SU-DHL-6 (cell line): ENCODE data around the gene NCF1.
"Not testable (repeated sequence)": the region's sequence is repeated elsewhere in the genome, so short reads cannot be mapped to it uniquely, and the experiment has no call there.

Experiments
- H2AFZ ChIP-seq: fragments of 200-600 bp; sonication (generic); 2 replicates; pipeline ENCODE4 v1.6.1; 2014; ENCODE audit warnings: low read depth, mild to moderate bottlenecking, moderate library complexity, mixed read lengths, antibody characterized with exemption, low read length; ENCODE audit not compliant: severe bottlenecking
- H3F3A ChIP-seq: fragments of 200-600 bp; shearing (Covaris generic); 2 replicates; pipeline ENCODE4 v1.6.0; 2016; ENCODE audit warnings: antibody characterized with exemption, mild to moderate bottlenecking; ENCODE audit not compliant: insufficient read depth
- H3K27ac ChIP-seq: fragments of 200-600 bp; sonication (generic); 2 replicates; pipeline ENCODE4 v1.5.1; 2016; ENCODE audit warnings: low read depth, mild to moderate bottlenecking, low read length, moderate library complexity, mixed read lengths
- H3K27me3 ChIP-seq: fragments of 200-600 bp; sonication (generic), shearing (Covaris generic); 2 replicates; pipeline ENCODE4 v1.6.0; 2014; ENCODE audit warnings: mild to moderate bottlenecking, low read length
- H3K36me3 ChIP-seq: fragments of 200-600 bp; sonication (generic); 2 replicates; pipeline ENCODE4 v1.6.1; 2014; ENCODE audit warnings: mild to moderate bottlenecking, low read length, mixed read lengths
- H3K4me2 ChIP-seq: fragments of 300-600, 200-600 bp; shearing (Covaris generic), sonication (generic); 2 replicates; pipeline ENCODE4 v1.6.0; 2014; ENCODE audit warnings: low read length, low read depth, mild to moderate bottlenecking; ENCODE audit not compliant: poor library complexity, severe bottlenecking
- H3K4me3 ChIP-seq: fragments of 200-600 bp; sonication (generic); 2 replicates; pipeline ENCODE4 v1.5.1; 2014; ENCODE audit warnings: antibody characterized with exemption, low read length, mild to moderate bottlenecking, mixed read lengths; ENCODE audit not compliant: insufficient read depth, poor library complexity, severe bottlenecking
- H3K79me2 ChIP-seq: fragments of 200-600 bp; sonication (generic); 2 replicates; pipeline ENCODE4 v1.6.1; 2014; ENCODE audit warnings: mild to moderate bottlenecking, low read length, moderate library complexity; ENCODE audit not compliant: insufficient read depth
- H3K9ac ChIP-seq: fragments of 200-600 bp; sonication (generic); 2 replicates; pipeline ENCODE4 v1.7.0; 2014; ENCODE audit warnings: mild to moderate bottlenecking, low read length
- H3K9me2 ChIP-seq: fragments of 200-600 bp; sonication (generic); replicated peaks from 2 replicates; pipeline ENCODE4 v1.6.1; 2014; ENCODE audit warnings: low read length; ENCODE audit not compliant: insufficient read depth
- H3K9me3 ChIP-seq: fragments of 200-600 bp; sonication (generic); 2 replicates; pipeline ENCODE4 v1.6.1; 2014; ENCODE audit warnings: low read length, mixed read lengths; ENCODE audit not compliant: insufficient read depth
- H4K20me1 ChIP-seq: fragments of 200-600 bp; sonication (generic); 2 replicates; pipeline ENCODE4 v1.6.1; 2014; ENCODE audit warnings: low read depth, mild to moderate bottlenecking, antibody characterized with exemption, low read length, moderate library complexity, mixed read lengths
- EZH2phosphoT487 ChIP-seq: fragments of 200-600 bp; sonication (generic), shearing (Covaris generic); conservative IDR thresholded peaks from 2 replicates; pipeline ENCODE4 v1.6.1; 2018; ENCODE audit warnings: mild to moderate bottlenecking, antibody characterized with exemption, low read length, moderate library complexity, mixed read lengths
- TF ChIP-seq, protein P1 (sequence below): fragments of 200-600 bp; sonication (generic); IDR thresholded peaks from one replicate; pipeline ENCODE4 v1.5.1; 2017; ENCODE audit warnings: antibody characterized with exemption, mild to moderate bottlenecking, low read length, moderate library complexity; ENCODE audit not compliant: insufficient read depth, poor library complexity, severe bottlenecking

NCF1 gene

DNA sequence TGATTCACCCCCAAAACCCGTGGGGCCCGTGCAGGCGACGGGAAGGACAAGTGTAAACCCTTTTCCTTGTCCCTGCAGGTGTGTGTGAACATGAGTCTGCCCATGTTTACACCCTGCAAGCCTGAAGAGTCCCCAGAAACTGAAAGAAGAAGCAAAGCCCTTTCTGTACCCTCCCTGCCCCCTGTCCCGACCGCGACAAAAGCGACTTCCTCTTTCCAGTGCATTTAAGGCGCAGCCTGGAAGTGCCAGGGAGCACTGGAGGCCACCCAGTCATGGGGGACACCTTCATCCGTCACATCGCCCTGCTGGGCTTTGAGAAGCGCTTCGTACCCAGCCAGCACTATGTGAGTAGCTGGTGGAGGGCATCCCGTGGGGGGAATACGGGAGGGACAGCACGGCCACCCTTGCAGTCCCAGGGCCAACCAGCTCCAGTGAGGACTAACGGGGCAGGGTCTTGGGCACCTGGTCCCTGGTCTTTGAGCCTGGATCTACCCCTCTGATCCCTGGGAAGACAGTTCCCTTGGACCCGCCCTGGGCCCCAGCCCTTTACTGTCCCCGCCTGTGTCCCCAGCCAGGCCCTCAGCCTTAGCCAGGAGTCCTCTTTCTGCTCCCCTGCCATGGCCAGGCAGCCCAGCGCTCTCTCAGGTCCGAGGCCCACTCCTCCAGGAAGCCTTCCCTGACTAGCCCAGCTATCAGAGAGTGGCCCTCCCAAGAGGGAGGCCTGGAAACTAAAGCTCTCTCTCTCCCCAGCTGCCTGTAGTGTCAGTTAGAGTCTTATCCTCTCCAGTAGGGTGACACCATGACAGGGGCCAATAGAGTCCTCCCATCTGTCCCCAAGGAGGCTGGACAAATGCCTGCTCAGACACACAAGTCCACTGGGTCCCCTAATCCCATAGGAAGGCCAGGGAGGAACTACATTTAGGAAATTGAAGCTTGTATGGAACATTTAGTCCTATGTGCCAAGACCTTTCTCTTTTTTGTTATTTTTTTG is at the start of gene NCF1:
Gene NCF1, plus strand, starts transcription at position 252 of the 991 bp plus-strand sequence. Its CDS starts 21 bp downstream, at position 273.
- not testable (repeated sequence) for H3K4me2 ChIP-seq, H3K27me3 ChIP-seq, H3K9me2 ChIP-seq, H3K4me3 ChIP-seq, H3K36me3 ChIP-seq, H3K79me2 ChIP-seq, H3F3A ChIP-seq, H3K9me3 ChIP-seq, H3K9ac ChIP-seq, H4K20me1 ChIP-seq, H2AFZ ChIP-seq, H3K27ac ChIP-seq

DNA sequence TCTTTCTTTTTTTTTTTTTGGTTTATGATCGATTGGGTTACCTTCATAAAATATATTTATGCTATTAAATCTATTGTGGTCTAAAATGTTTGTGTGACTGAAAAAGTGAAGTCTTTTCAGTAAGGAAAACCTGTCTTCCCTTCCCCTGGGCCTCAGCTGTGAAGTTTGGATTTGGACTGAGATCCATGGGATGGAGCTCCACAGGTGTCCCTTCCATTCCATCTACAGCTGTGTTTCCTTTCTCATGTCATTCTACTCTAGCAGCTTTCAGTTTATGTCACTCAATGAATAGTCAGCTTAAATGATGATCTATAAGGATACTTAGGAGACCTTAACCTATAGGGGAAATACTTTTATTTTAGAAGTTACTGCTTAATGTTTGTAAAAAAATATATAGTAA is 48.0 kb upstream of the NCF1 start:
- Histone ChIP-seq H3K9me2 (no peaks in the 10 kb centered on the region), H3K9ac (no peak overlapping the region), H3K27me3 (no peaks in the 10 kb centered on the region), H4K20me1 (no peaks in the 10 kb centered on the region), H3K36me3 (peaks cover 23% of the 10 kb centered on the region; the same call in 1 of the 2 replicates), H3K4me3 (no peak overlapping the region), H3K27ac (no peak overlapping the region), H3K79me2 (0 out of 2 replicates have a peak, but pooled peaks cover 4% of the 10 kb centered on the region), H3F3A (peaks cover 22% of the 10 kb centered on the region), H3K9me3 (no peaks in the 10 kb centered on the region), H3K4me2 (no peak overlapping the region), H2AFZ (no peak overlapping the region)
- TF ChIP-seq EZH2phosphoT487: no peak
- TF ChIP-seq, protein P1, sequence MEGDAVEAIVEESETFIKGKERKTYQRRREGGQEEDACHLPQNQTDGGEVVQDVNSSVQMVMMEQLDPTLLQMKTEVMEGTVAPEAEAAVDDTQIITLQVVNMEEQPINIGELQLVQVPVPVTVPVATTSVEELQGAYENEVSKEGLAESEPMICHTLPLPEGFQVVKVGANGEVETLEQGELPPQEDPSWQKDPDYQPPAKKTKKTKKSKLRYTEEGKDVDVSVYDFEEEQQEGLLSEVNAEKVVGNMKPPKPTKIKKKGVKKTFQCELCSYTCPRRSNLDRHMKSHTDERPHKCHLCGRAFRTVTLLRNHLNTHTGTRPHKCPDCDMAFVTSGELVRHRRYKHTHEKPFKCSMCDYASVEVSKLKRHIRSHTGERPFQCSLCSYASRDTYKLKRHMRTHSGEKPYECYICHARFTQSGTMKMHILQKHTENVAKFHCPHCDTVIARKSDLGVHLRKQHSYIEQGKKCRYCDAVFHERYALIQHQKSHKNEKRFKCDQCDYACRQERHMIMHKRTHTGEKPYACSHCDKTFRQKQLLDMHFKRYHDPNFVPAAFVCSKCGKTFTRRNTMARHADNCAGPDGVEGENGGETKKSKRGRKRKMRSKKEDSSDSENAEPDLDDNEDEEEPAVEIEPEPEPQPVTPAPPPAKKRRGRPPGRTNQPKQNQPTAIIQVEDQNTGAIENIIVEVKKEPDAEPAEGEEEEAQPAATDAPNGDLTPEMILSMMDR: no peak

DNA sequence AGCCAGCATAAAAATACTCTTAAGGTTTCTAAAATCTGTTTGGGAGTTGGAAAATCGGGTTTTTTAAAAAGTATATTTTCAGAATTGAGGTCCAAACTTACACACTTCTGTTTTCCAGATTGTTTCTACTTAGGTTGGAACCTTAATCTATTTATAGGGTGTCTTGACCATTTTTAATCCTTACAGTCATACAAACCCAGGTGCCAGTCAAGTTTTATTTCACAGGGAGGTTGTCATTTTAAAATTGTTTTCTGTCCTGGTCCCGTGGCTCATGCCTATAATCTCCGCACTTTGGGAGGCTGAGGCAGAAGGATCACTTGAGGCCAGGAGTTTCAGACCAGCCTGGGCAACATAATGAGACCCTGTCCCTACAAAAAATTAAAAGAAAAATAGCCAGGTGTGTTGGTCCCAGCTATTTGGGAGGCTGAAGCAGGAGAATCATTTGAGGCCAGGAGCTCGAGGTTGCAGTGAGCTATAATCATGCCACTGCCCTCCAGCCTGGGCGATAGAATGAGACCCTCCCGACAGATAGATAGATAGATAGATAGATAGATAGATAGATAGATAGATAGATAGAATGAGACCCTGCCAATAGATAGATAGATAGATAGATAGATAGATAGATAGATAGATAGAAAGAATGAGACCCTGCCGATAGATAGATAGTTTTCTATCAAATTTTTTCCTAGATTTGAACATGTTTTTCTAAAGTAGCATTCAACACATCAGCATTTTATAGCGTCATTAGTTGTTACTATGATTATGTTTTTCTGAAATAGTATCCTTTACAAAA is 47.3 kb upstream of the NCF1 start:
- no peak overlapping the region for H3K27ac ChIP-seq
- peaks cover 22% of the 10 kb centered on the region for H3F3A ChIP-seq
- H3K36me3 ChIP-seq: peaks cover 23% of the 10 kb centered on the region; the same call in 1 of the 2 replicates

DNA sequence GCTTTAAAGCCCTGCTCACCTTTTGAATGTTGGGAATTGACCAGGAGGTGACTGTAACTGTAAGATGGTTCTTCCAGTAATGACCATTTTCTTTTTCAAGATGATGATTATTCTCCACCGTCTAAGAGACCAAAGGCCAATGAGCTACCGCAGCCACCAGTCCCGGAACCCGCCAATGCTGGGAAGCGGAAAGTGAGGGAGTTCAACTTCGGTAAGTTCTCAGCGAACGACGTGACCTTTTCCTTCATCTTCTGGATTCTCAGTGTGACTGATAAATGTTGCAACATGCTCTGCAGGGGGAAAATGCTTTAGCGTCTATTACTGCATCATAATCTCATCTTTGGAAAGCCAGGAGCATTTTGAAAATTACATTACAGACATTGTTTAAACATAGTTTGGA is 45.1 kb upstream of the NCF1 start:
- not testable (repeated sequence) for H3K27me3 ChIP-seq, H3K9me3 ChIP-seq, H3K9ac ChIP-seq, H3K27ac ChIP-seq, H2AFZ ChIP-seq, H3K9me2 ChIP-seq, H3K4me3 ChIP-seq, H3K4me2 ChIP-seq, H4K20me1 ChIP-seq, H3K79me2 ChIP-seq
- peaks cover 11% of the 10 kb centered on the region; the same call in 1 of the 2 replicates for H3K36me3 ChIP-seq
- H3F3A ChIP-seq: peaks cover 22% of the 10 kb centered on the region

More for the DNA sequence above, 47.3 kb upstream of the NCF1 start:
- Histone ChIP-seq H3K9me2 (no peaks in the 10 kb centered on the region), H3K4me3 (no peak overlapping the region), H4K20me1 (no peaks in the 10 kb centered on the region), H3K27me3 (no peaks in the 10 kb centered on the region), H3K9ac (no peak overlapping the region), H3K79me2 (0 out of 2 replicates have a peak, but pooled peaks cover 4% of the 10 kb centered on the region), H3K9me3 (no peaks in the 10 kb centered on the region), H3K4me2 (no peak overlapping the region), H2AFZ (no peak overlapping the region)
- TF ChIP-seq EZH2phosphoT487: no peak
- TF ChIP-seq, protein P1: no peak

DNA sequence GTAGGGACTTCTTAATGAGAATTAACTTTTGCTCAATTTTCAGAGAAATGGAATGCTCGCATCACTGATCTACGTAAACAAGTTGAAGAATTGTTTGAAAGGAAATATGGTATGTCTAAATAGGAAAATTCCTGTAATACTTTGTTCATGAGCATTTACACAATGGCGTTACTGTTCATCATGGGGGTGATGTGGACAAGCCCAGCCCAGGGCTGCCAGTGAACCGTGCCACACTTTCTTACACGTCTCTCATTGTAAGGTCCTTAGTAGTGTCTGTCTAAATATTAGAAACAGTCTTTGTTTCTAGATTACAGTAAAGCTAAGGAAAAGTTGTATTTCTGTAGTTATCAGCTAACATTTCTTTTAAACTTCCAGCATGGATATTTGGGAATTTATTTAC is 43.6 kb upstream of the NCF1 start:
- not testable (repeated sequence) for H3K9me3 ChIP-seq, H3K27ac ChIP-seq, H3K27me3 ChIP-seq, H3K9me2 ChIP-seq, H3K9ac ChIP-seq, H3K36me3 ChIP-seq, H4K20me1 ChIP-seq, H2AFZ ChIP-seq, H3K4me3 ChIP-seq, H3K79me2 ChIP-seq, H3K4me2 ChIP-seq
- peaks cover 11% of the 10 kb centered on the region for H3F3A ChIP-seq
